ENCODE measurements around the gene LSG1. TPM values are rescaled to one million over a fixed set of nuclear protein-coding genes. Genes with fewer than 3 reads are reported as not detected.

LSG1 gene
- total RNA-seq (44.1 TPM), polyA plus RNA-seq (19.7 TPM)

DNA sequence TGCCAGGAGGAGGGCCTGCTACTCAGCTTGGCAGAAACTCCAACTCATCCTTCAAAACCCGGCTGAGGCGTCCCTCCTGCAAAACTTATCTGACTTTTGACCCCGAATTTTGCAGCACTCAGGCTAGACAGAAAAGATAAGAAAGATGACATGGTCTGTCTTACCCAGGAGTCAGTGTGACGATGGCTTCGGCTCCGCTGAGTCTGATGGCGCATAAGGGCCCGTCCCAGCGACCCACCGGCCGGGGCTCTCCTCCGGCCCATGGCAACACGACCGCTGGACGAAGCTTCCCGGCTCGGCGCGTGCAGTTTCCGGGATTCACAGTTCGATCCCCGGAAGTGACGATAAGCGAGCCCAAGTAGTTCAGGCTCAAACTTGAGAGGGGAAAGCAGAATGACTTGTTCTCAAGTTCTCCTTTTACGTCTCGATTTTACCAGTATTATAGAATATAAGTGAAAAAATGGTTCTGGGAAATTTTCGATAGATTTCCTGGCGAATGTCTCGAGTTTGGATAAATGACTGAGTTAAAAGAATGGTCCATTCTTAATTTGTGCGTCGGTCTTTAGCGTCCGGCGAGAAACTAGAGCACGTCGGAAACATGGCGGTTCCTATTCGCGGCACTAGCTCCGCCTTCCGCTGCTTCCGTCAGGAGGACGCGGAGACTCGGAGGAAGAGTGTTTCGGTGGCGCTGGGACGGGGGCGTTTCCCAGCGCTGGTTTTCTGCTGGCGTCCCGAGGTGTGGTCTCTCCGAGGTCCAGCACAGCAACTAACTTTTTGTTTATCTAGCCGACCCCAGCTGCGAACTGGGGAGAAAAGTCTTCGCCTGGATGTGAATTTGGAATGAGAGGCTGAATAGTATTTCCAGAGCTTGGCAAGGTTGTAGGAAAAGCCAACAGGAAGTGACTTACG is at the start of gene LSG1:
Gene LSG1 (minus strand): TSS at position 292 of the 909 bp plus-strand sequence. CDS start 29 bp downstream, at position 263.
- Histone ChIP-seq H3K27ac (ENCODE audit: low read depth) (peak within 1 kb of the TSS; percentile 65), H3K4me3 (ENCODE audit: low read depth, low read length) (peak within 1 kb of the TSS; percentile 74), H3K4me1 (ENCODE audit: insufficient read depth) (no peaks in the 10 kb centered on the region), H3K36me3 (ENCODE audit: insufficient read depth) (peaks cover 4% of the 10 kb centered on the region)
- under 1% methylated on average over 57 of the region's 57 CpGs for WGBS
- peak; percentile 95 for DNase-seq (ENCODE audit: extremely low spot score)

DNA sequence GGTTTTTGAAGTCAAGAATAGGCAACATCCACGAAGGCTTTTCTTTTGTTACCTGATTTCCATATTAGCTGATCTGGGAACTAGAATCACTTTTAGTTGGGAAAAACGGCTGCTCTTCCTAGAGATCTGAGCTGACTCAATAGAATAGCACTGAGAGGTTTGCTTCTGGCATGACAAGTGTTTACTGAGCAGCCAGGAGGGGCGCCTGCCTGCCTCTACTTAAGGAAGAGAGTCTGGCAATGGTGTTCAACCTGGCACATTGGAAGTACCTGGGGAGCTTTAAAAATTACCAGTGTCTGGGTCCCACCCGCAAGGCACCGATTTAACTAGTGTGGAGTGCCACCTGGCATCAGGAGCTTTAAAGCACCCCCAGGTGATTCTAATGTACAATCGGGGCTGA is 48.1 kb upstream of the LSG1 start:
- H3K27ac ChIP-seq (ENCODE audit: low read depth) = no peak overlapping the region
- WGBS = 83% methylated on average over 6 of the region's 6 CpGs
- no peaks in the 10 kb centered on the region for H3K36me3 ChIP-seq (ENCODE audit: insufficient read depth)
- no peak overlapping the region for H3K4me3 ChIP-seq (ENCODE audit: low read depth, low read length)
- H3K4me1 ChIP-seq (ENCODE audit: insufficient read depth) = no peaks in the 10 kb centered on the region
- DNase-seq (ENCODE audit: extremely low spot score) = no peak

DNA sequence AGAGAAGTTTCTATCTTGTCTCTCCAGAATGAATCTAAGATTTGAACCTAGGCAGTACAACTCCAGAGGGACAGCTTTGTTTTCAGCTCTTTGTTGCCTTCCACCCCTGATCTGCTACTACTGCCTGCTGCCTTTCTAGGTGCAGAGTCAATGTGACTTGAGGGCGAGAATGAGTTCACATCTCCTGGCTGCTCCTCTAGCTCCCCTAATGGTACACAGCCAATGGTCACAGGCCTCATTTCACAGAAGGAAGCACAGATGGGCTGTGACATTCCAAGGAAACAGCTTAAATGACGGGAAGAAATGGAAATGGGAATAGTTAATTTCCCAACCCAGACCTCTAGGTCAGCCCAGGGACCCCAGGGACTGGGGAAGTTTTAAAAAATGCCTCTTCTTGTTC is 46.1 kb upstream of the LSG1 start:
- Histone ChIP-seq H3K4me3 (ENCODE audit: low read depth, low read length) (no peak overlapping the region), H3K4me1 (ENCODE audit: insufficient read depth) (no peaks in the 10 kb centered on the region), H3K27ac (ENCODE audit: low read depth) (no peak overlapping the region), H3K36me3 (ENCODE audit: insufficient read depth) (no peaks in the 10 kb centered on the region)
- no peak for DNase-seq (ENCODE audit: extremely low spot score)
- WGBS = 93% methylated on average over 2 of the region's 2 CpGs

DNA sequence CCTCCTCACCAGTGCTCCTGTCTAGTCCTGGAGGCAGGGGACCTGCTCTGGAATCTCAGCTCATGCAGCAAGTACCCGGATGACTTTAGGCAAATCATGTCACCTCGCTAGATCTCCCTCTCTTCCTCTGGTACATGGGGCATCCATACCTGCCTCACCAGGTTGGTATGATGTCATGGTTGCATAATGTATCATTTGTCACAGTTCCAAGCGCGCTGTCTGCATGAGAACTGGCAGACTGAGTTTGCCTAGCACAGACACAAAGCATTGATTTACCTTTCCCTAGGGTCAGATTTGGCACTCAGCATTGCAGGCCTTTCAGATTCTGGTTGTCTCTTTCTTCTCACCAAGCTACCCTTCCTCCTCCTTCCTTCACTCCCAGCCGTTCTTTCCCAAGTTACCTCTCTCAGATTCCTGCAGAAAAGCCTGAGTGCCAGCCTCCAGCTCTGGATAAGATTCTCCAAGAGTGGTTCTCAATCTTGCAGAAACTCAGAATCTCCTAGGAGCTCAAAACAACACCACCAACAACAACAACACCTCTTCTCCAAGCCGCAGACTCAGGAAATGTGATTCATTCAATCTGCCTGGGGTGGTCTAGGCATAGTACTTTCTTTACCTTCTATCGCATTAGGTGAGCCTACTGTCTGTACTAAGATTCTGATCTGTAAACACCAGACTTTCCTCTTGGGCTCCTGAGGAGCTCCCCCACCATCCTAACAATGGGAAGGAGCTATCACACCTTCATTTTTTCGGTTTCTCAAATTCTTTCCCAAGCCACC is 43.2 kb upstream of the LSG1 start:
- Histone ChIP-seq H3K4me1 (ENCODE audit: insufficient read depth) (no peaks in the 10 kb centered on the region), H3K4me3 (ENCODE audit: low read depth, low read length) (no peak overlapping the region), H3K36me3 (ENCODE audit: insufficient read depth) (no peaks in the 10 kb centered on the region), H3K27ac (ENCODE audit: low read depth) (no peak overlapping the region)
- DNase-seq (ENCODE audit: extremely low spot score) = no peak
- WGBS = 81% methylated on average over 8 of the region's 8 CpGs

DNA sequence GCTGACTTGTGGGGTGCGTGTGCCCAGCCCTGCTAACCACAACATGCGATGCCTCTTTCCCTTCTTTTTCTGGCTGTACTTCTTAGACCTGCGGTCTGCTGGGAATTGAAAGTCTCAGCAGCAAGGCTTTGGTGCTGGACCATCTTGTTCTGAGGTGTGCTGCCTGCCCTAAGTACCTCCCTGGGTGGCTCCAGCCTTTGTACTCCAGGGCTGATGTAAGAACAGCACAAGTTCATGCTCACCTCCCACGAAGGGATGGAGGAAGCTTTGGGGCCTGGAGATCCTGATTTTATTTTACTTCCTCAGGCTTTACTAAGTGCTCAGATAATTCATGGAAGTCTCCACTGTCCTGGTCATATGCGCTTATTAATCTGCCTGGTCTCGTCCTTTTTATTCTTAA is 42.6 kb upstream of the LSG1 start:
- Histone ChIP-seq H3K4me1 (ENCODE audit: insufficient read depth) (no peaks in the 10 kb centered on the region), H3K4me3 (ENCODE audit: low read depth, low read length) (no peak overlapping the region), H3K27ac (ENCODE audit: low read depth) (no peak overlapping the region), H3K36me3 (ENCODE audit: insufficient read depth) (no peaks in the 10 kb centered on the region)
- no peak for DNase-seq (ENCODE audit: extremely low spot score)
- WGBS = 83% methylated on average over 6 of the region's 6 CpGs

DNA sequence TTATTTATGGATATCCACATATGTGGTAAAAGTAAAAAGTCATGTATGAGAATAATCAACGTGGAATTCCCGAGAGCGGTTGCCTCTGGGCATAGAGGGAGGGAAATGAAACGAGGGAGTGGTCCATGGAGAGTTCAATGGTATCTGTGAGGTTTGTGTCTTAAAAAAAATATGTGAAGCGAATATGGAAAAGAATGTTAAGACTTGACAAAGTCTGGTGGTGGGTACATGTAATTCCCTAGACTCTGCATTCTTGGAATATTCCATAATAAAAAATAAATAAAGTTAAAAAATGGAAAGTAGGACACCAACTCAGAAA is 42.1 kb upstream of the LSG1 start:
- no peak for DNase-seq (ENCODE audit: extremely low spot score)
- H3K4me3 ChIP-seq (ENCODE audit: low read depth, low read length) = no peak overlapping the region
- H3K36me3 ChIP-seq (ENCODE audit: insufficient read depth) = no peaks in the 10 kb centered on the region
- WGBS = 87% methylated on average over 5 of the region's 5 CpGs
- H3K27ac ChIP-seq (ENCODE audit: low read depth) = no peak overlapping the region
- no peaks in the 10 kb centered on the region for H3K4me1 ChIP-seq (ENCODE audit: insufficient read depth)

DNA sequence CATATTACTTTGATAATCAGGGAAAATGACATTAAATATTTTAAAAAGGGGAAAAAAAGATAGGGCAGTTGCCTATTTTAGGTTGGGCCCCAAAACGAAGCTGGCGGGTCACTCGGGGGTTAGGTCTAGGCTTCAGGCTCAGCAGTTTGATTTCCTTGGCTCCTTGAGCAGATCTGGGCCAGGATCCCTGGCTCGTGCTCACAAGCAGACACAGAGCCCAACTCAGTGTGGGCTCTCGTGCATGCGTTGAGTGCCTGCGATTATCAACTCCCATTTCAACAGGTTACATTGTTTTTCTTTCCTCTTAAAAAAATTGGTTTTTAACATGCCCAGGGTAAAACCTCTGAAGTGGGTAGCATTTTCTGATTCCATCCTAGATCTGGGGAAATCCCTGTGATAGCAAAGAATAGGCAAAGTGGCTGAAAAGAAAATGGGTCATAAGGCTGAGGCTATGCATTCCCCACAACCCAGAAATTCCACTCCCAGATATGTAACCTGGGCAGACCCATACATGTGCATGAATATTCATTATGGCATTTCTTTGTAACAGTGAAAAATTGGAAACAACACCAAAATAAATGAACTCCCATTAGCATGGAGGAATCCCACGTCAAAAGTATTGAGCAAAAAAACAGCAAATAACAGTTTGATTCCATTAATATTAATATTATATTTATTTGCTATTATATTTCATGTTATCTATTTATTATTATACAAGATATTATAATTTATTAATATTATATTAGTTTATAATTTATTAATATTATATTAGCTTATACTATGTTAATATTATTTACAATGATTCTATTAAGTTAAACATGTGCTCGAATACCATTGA is 41.5 kb upstream of the LSG1 start:
- no peaks in the 10 kb centered on the region for H3K4me1 ChIP-seq (ENCODE audit: insufficient read depth)
- H3K4me3 ChIP-seq (ENCODE audit: low read depth, low read length) = no peak overlapping the region
- H3K27ac ChIP-seq (ENCODE audit: low read depth) = no peak overlapping the region
- no peaks in the 10 kb centered on the region for H3K36me3 ChIP-seq (ENCODE audit: insufficient read depth)
- no peak for DNase-seq (ENCODE audit: extremely low spot score)
- WGBS = 78% methylated on average over 9 of the region's 9 CpGs

DNA sequence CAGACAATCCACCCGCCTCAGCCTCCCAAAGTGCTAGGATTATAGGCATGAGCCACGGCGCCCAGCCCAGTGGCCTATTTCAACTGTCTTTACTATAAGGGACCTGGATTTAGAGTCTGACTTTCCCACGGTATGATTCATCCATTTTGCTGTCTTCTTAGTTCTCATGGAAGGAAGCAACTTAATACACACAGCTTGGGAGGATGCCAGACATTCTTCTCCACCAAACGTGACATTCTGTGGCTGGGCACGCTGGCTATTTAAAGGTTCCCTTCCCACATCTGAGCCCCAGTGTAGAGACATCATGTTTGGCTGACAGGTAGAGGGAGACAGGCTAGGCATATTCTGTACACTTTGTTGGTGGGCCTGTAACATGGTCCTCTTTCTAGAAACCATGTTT is 39.9 kb upstream of the LSG1 start:
- Histone ChIP-seq H3K27ac (ENCODE audit: low read depth) (no peak overlapping the region), H3K4me3 (ENCODE audit: low read depth, low read length) (no peak overlapping the region), H3K36me3 (ENCODE audit: insufficient read depth) (no peaks in the 10 kb centered on the region), H3K4me1 (ENCODE audit: insufficient read depth) (no peaks in the 10 kb centered on the region)
- DNase-seq (ENCODE audit: extremely low spot score) = no peak
- WGBS = 39% methylated on average over 6 of the region's 6 CpGs

DNA sequence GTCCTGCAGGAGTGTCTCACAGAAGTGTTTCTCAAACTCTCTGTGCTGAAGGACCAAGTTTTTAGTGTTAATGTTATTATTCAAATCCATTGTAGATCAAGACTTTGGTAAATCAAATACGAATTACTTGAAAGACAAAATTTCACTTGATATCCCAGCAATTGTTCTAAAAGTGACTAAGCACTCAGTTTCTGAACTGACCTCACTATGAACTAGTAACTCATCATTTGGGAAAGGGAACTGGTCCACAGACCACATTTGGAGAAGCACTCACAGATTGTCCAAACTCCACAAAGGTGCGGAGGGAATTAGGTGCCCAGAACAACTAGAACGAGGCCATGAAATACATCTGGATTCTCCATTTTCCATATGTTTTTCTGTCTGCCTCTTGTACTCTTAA is 39.3 kb upstream of the LSG1 start:
- Histone ChIP-seq H3K36me3 (ENCODE audit: insufficient read depth) (no peaks in the 10 kb centered on the region), H3K4me3 (ENCODE audit: low read depth, low read length) (no peak overlapping the region), H3K4me1 (ENCODE audit: insufficient read depth) (no peaks in the 10 kb centered on the region), H3K27ac (ENCODE audit: low read depth) (no peak overlapping the region)
- WGBS = 94% methylated on average over 3 of the region's 3 CpGs
- DNase-seq (ENCODE audit: extremely low spot score) = no peak

DNA sequence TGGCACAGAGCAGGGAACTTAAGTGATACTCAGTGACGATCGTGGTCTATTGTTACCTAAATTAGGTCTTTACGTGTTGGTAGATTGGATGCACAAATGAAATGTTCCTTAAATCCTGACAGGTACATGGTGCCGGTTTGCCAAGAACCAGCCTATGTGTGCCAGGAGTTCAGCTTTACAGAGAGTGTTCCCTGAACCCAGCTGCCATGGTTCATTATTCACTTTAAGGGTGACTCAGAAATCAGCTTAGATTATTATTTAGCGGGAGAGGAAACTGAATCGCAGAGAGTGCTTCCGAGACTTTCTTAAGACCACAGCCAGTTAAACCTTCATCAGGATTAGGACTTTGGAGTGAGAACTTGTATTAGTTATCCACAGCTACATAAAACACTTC is 35.2 kb upstream of the LSG1 start:
- 88% methylated on average over 7 of the region's 7 CpGs for WGBS
- no peak overlapping the region for H3K27ac ChIP-seq (ENCODE audit: low read depth)
- DNase-seq (ENCODE audit: extremely low spot score) = no peak
- H3K4me3 ChIP-seq (ENCODE audit: low read depth, low read length) = no peak overlapping the region
- H3K36me3 ChIP-seq (ENCODE audit: insufficient read depth) = no peaks in the 10 kb centered on the region
- H3K4me1 ChIP-seq (ENCODE audit: insufficient read depth) = no peaks in the 10 kb centered on the region

DNA sequence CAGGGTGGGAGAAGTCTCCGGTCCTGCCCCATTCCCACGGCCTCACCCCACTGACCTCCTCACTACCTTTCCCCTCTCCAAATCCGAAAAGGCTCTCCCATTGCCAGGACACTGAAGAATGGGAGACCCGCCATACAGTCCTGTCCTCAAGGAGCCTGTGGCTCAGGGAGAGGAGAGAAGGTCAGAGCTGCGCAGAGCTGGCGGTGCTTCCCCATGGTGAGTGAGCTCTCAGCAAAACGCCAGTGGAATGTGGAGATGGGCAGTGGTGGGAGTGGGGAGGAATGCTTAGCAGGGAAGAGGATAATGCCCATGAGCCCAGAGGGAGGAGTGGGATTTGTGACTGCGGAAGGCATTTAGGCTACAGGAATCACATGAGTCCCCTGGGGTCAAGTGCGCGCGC is 33.8 kb upstream of the LSG1 start:
- no peaks in the 10 kb centered on the region for H3K4me1 ChIP-seq (ENCODE audit: insufficient read depth)
- WGBS = 78% methylated on average over 11 of the region's 11 CpGs
- H3K36me3 ChIP-seq (ENCODE audit: insufficient read depth) = no peaks in the 10 kb centered on the region
- no peak overlapping the region for H3K4me3 ChIP-seq (ENCODE audit: low read depth, low read length)
- DNase-seq (ENCODE audit: extremely low spot score) = no peak
- H3K27ac ChIP-seq (ENCODE audit: low read depth) = no peak overlapping the region

DNA sequence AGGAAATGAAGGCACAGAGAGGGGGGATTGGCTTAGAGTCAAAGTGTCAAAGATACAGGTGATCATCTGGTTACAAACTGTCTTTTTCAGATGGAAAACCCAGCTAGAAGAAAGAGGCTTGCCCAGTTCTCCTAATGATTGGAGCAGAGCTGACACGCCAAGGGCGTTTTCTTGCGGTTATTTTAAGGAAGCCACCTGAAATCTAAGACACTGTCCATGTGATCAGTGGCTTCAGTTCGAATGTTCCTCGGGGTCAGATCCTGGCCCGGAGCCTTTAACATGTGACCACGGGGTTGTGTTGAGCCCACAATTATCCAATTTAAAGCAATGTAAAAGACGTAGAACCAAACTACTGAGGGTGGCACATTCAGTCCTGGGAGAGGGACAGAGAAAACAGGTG is 33.2 kb upstream of the LSG1 start:
- no peak overlapping the region for H3K4me3 ChIP-seq (ENCODE audit: low read depth, low read length)
- DNase-seq (ENCODE audit: extremely low spot score) = no peak
- 91% methylated on average over 8 of the region's 8 CpGs for WGBS
- no peaks in the 10 kb centered on the region for H3K36me3 ChIP-seq (ENCODE audit: insufficient read depth)
- no peaks in the 10 kb centered on the region for H3K4me1 ChIP-seq (ENCODE audit: insufficient read depth)
- no peak overlapping the region for H3K27ac ChIP-seq (ENCODE audit: low read depth)

DNA sequence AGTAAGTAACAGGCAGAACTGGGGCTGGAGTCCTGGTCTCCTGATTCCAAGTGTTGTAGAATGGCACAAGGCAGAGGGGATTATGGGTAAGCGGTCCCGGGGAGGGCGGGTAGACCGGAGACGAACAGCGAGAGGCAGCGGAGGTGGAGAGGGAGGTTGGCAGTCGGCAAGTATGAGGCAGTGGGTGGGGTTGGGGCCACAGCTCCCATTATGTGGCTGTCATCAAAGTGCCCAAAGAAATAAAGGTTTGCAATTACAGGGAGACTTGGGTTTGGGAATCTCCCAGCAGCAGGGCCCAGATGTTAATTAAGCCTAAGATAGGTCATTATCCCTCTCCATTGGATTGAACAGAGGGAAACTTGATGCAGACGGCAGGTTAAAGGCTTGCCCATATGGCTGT is 30.6 kb upstream of the LSG1 start:
- WGBS = 93% methylated on average over 9 of the region's 9 CpGs
- Histone ChIP-seq H3K4me3 (ENCODE audit: low read depth, low read length) (no peak overlapping the region), H3K27ac (ENCODE audit: low read depth) (no peak overlapping the region), H3K36me3 (ENCODE audit: insufficient read depth) (no peaks in the 10 kb centered on the region), H3K4me1 (ENCODE audit: insufficient read depth) (no peaks in the 10 kb centered on the region)
- no peak for DNase-seq (ENCODE audit: extremely low spot score)

Measured in urinary bladder (tissue), 4 donors.